ENCODE measurements around the gene PHF2.

Gene PHF2

GRCh38 chr9:93546356-93546755 is 30.0 kb upstream of the PHF2 start:
- H3K4me3 ChIP-seq (ENCODE audit: low read depth, low read length) = no peak overlapping the region
- POLR2A ChIA-PET = no interaction called here
- CTCF ChIA-PET = interaction anchor here (2.0 kb wide), 1 partner anchor 20 kb away, joined by 13 read pairs; no protein-coding TSS in a partner anchor
- H3K9me3 ChIP-seq (ENCODE audit: control insufficient read depth, insufficient read depth, low read depth, low read length) = no peaks in the 10 kb centered on the region
- H3K36me3 ChIP-seq (ENCODE audit: control insufficient read depth in 2 of 2, insufficient read depth in 1 of 2, low read length in 2 of 2) = peaks cover 0 to 56% of the 10 kb centered on the region in 2 experiments; a peak in 1 of 3 replicates
- TF ChIP-seq ZNF416 (tag by site-specific recombination; IDR thresholded peaks at IDR 0.05) (no peak), ZNF76 (tag by site-specific recombination; IDR thresholded peaks at IDR 0.05; ENCODE audit: borderline replicate concordance, low read depth) (no peak), ZNF792 (tag by site-specific recombination; IDR thresholded peaks at IDR 0.05) (no peak), ZNF18 (tag by site-specific recombination; IDR thresholded peaks at IDR 0.05) (no peak), ZBTB20 (tag by site-specific recombination; IDR thresholded peaks at IDR 0.05) (no peak), ZNF624 (tag by site-specific recombination; IDR thresholded peaks at IDR 0.05) (no peak), KLF10 (tag by site-specific recombination; IDR thresholded peaks at IDR 0.05) (no peak)
- H3K4me1 ChIP-seq (ENCODE audit: control insufficient read depth, insufficient read depth, low read length) = no peaks in the 10 kb centered on the region
- no peak overlapping the region for H3K27ac ChIP-seq (ENCODE audit: extremely low read depth, low read depth, low read length)

- Histone ChIP-seq H3K4me3 (ENCODE audit: low read depth, low read length) (no peak overlapping the region), H3K36me3 (ENCODE audit: control insufficient read depth in 2 of 2, insufficient read depth in 1 of 2, low read length in 2 of 2) (peaks cover 4 to 60% of the 10 kb centered on the region in 2 experiments; a peak in 2 of 3 replicates), H3K27ac (ENCODE audit: extremely low read depth, low read depth, low read length) (no peak overlapping the region), H3K9me3 (ENCODE audit: control insufficient read depth, insufficient read depth, low read depth, low read length) (no peaks in the 10 kb centered on the region), H3K4me1 (ENCODE audit: control insufficient read depth, insufficient read depth, low read length) (no peaks in the 10 kb centered on the region)
- ChIA-PET POLR2A (no interaction called here), CTCF (interaction anchor here (2.3 kb wide), 1 partner anchor 17 kb away, joined by 7 read pairs; no protein-coding TSS in a partner anchor)
- TF ChIP-seq ZNF580 (tag by site-specific recombination; IDR thresholded peaks at IDR 0.05) = no peak
- no peak for TF ChIP-seq ZNF223 (tag by site-specific recombination; IDR thresholded peaks at IDR 0.05)
- TF ChIP-seq ZNF292 (tag by site-specific recombination; IDR thresholded peaks at IDR 0.05; ENCODE audit: borderline replicate concordance, low read depth) = no peak
- TF ChIP-seq ZSCAN23 (tag by site-specific recombination; IDR thresholded peaks at IDR 0.05) = no peak
- no peak for TF ChIP-seq ZNF211 (tag by site-specific recombination; IDR thresholded peaks at IDR 0.05; ENCODE audit: low read depth)
- no peak for TF ChIP-seq ZNF768 (tag by site-specific recombination; IDR thresholded peaks at IDR 0.05)
- TF ChIP-seq EGR2 (tag by site-specific recombination; IDR thresholded peaks at IDR 0.05; ENCODE audit: low read depth) = no peak
- no peak for TF ChIP-seq ZNF560 (tag by site-specific recombination; IDR thresholded peaks at IDR 0.05; ENCODE audit: borderline replicate concordance)
- no peak for TF ChIP-seq IKZF3 (tag by site-specific recombination; IDR thresholded peaks at IDR 0.05)
- TF ChIP-seq SCRT1 (tag by site-specific recombination; IDR thresholded peaks at IDR 0.05; ENCODE audit: borderline replicate concordance) = no peak
- no peak for TF ChIP-seq KLF9 (tag by site-specific recombination; IDR thresholded peaks at IDR 0.05; ENCODE audit: low read depth)
These were observed 26.8 kb upstream of the PHF2 start for GRCh38 chr9:93549611-93550010.

- Histone ChIP-seq H3K4me1 (ENCODE audit: control insufficient read depth, insufficient read depth, low read length) (no peaks in the 10 kb centered on the region), H3K4me3 (ENCODE audit: low read depth, low read length) (no peak overlapping the region), H3K9me3 (ENCODE audit: control insufficient read depth, insufficient read depth, low read depth, low read length) (no peaks in the 10 kb centered on the region), H3K27ac (ENCODE audit: extremely low read depth, low read depth, low read length) (no peak overlapping the region), H3K36me3 (ENCODE audit: control insufficient read depth in 2 of 2, insufficient read depth in 1 of 2, low read length in 2 of 2) (peaks cover 4 to 69% of the 10 kb centered on the region in 2 experiments; a peak in 2 of 3 replicates)
- POLR2A ChIA-PET = interaction anchor here (1.0 kb wide), 1 partner anchor 14 kb away, joined by 4 read pairs; no protein-coding TSS in a partner anchor
- CTCF ChIA-PET = interaction anchor here (7.4 kb wide), 1 partner anchor 13 kb away, joined by 50 read pairs; no protein-coding TSS in a partner anchor
- TF ChIP-seq PRDM1 (tag by site-specific recombination; IDR thresholded peaks at IDR 0.05) = no peak
These were observed 23.5 kb upstream of the PHF2 start for GRCh38 chr9:93552923-93553322.

All from HEK293 (cell line).